Vein endothelial cell (primary cell): ENCODE data around the gene NPPB. TPM values are rescaled to one million over a fixed set of nuclear protein-coding genes. Genes with fewer than 3 reads are reported as not detected.

Experiments used
- small RNA-seq: library from RNA; depleted of rRNA; stranded (forward); fragments of <200 nt; gene quantifications from one replicate; pipeline ENCODE3, GENCODE V24; 2012
- total RNA-seq: library from RNA; depleted of rRNA; stranded (reverse); fragments of >200 nt; gene quantifications from 2 replicates; pipeline ENCODE4 v1.2.3, GENCODE V29; 2012

NPPB gene
- total RNA-seq = not detected in 2 replicates

DNA sequence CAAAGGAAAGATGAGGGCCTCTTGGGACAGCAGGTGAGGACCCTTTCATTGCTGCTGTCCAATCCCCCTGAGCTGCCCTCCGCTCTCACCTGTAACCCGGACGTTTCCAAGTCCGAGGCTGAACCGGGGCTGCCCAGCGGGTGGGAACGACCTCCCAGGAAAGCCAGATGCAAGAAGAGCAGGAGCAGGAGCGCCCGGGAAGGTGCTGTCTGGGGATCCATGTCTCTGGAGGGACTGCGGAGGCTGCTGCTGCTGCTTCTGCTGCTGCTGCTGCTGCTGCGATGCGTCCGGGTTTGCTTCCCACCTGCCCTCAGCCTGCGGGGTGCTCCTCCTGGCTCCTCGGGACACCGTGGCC, at the start of gene NPPB:
TSS of gene NPPB (minus strand) at position 333 of the 355 bp plus-strand sequence. CDS start at position 221, 112 bp downstream.

DNA sequence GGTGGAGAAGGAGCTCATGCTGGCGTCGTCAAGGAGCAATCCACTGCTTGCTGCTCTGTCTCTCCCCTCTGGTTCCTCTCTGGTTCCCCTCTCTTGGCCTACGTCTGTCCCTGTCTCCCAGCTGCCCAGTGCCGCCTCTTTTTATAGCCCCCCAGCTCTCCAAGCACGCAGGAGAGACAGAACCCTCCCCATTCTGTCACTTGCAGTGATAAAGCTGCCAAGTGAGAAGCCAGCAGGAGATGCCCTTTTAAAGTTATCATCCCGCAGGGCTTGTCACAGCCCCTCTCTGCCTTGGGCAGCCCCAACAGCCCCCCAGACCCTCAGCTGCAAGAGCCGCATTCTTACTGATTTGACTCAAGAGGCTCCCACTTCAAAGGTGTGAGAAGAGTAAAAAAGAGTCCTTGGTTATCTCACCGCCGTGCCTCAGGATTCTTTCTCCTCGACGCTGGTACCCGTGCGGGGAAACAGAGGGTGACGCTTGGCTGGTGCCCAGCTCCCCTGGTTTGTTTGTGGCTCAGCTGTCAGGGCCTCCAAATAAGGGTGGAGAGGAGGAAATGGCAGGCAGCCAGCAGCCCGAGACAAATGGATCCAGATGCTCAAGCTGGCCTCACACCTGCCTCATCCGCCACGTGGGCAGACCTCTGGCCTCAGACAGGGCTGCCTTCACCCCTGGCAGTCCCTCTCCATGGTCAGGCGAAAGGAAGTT, 10.9 kb downstream of the NPPB start, which contains the start of gene NPPA:
TSS of gene NPPA (minus strand) at position 117 of the 706 bp plus-strand sequence. CDS start at position 18, 99 bp downstream.

Small RNAs within 50 kb of the gene (small RNA-seq; reads per million reads assigned to genes)
- gene RF02156 (not detected), gene RF02157 (not detected), gene RF02158 (not detected)

Other genes starting within 250 kb of the NPPB start
- gene FBXO2, start 204.5 kb downstream of the NPPB start, total RNA-seq = 1.3 and 2.3 TPM in 2 replicates
- gene FBXO44, start 204.1 kb downstream of the NPPB start, total RNA-seq = 9.6 and 18.6 TPM in 2 replicates
- 2.3 and 3.3 TPM in 2 replicates for gene FBXO6, start 194.7 kb downstream of the NPPB start, total RNA-seq
- gene MAD2L2, start 177.8 kb downstream of the NPPB start, total RNA-seq = 26.8 and 32.7 TPM in 2 replicates
- gene DRAXIN, start 167.2 kb downstream of the NPPB start, total RNA-seq = 0.33 and 0.96 TPM in 2 replicates
- 42.9 and 50.6 TPM in 2 replicates for gene AGTRAP, start 122.8 kb downstream of the NPPB start, total RNA-seq
- not detected in 2 replicates for gene C1orf167, start 96.8 kb downstream of the NPPB start, total RNA-seq
- gene MTHFR, start 53.0 kb downstream of the NPPB start, total RNA-seq = 21.2 and 23.4 TPM in 2 replicates
- gene CLCN6, start 52.8 kb downstream of the NPPB start, total RNA-seq = 10.5 and 16.6 TPM in 2 replicates
- not detected in 2 replicates for gene NPPA, start 11.2 kb downstream of the NPPB start, total RNA-seq
- 84.7 and 104 TPM in 2 replicates for gene KIAA2013, start 67.5 kb upstream of the NPPB start, total RNA-seq
- 369 and 460 TPM in 2 replicates for gene PLOD1, start 75.8 kb upstream of the NPPB start, total RNA-seq
- 72.2 and 81.6 TPM in 2 replicates for gene MFN2, start 121.5 kb upstream of the NPPB start, total RNA-seq
- 29.1 and 34.3 TPM in 2 replicates for gene MIIP, start 160.6 kb upstream of the NPPB start, total RNA-seq
- gene TNFRSF8, start 204.4 kb upstream of the NPPB start, total RNA-seq = 0.19 TPM in 1 of 2 replicates, not detected in the other